GM12891 (cell line): ENCODE measurements around the gene RUNX1.

Experiments
- DNase-seq: peaks from one replicate; pipeline ENCODE4 v3.0.0; 2011; ENCODE audit warnings: low spot score; ENCODE audit not compliant: insufficient read length
- FAIRE-seq: peaks from 2 replicates; lab custom pipeline; 2011; peaks lifted over from hg19 to GRCh38; lab: Jason Lieb, UNC
- PAX5 ChIP-seq: IDR thresholded peaks from 2 replicates; pipeline ENCODE4 v1.6.1; 2011; ENCODE audit warnings: low read length, moderate library complexity, mild to moderate bottlenecking; ENCODE audit not compliant: insufficient read depth, severe bottlenecking
- POLR2A ChIP-seq: IDR thresholded peaks from 2 replicates; pipeline ENCODE4 v1.6.1; 2011; ENCODE audit warnings: low read depth, low read length, control low read depth
- POLR2AphosphoS5 ChIP-seq: IDR thresholded peaks from 2 replicates; pipeline ENCODE4 v1.6.1; 2011; ENCODE audit warnings: low read depth, low read length, control low read depth
- POU2F2 ChIP-seq: IDR thresholded peaks from 2 replicates; pipeline ENCODE4 v1.6.1; 2011; ENCODE audit warnings: low read depth, mild to moderate bottlenecking, control low read depth, low read length, moderate library complexity
- SPI1 ChIP-seq: IDR thresholded peaks from 2 replicates; pipeline ENCODE4 v1.6.1; 2011; ENCODE audit warnings: low read depth, low read length, control low read depth
- TAF1 ChIP-seq: IDR thresholded peaks from 2 replicates; pipeline ENCODE4 v1.6.1; 2011; ENCODE audit warnings: low read depth, low read length, control low read depth

RUNX1 gene

DNA sequence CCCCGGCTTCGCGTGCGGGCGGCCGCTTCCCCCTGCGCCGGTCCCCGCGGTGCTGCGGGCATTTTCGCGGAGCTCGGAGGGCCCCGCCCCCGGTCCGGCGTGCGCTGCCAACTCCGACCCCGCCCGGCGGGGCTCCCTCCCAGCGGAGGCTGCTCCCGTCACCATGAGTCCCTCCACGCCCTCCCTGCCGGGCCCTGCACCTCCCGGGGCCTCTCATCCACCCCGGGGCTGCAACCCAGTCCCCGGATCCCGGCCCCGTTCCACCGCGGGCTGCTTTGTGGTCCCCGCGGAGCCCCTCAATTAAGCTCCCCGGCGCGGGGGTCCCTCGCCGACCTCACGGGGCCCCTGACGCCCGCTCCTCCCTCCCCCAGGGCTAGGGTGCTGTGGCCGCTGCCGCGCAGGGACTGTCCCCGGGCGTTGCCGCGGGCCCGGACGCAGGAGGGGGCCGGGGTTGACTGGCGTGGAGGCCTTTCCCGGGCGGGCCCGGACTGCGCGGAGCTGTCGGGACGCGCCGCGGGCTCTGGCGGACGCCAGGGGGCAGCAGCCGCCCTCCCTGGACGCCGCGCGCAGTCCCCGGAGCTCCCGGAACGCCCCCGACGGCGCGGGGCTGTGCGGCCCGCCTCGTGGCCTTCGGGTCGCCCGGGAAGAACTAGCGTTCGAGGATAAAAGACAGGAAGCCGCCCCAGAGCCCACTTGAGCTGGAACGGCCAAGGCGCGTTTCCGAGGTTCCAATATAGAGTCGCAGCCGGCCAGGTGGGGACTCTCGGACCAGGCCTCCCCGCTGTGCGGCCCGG, 159.2 kb downstream of the RUNX1 start:
- TF ChIP-seq POLR2AphosphoS5, result no peak
- no peak for TF ChIP-seq POU2F2
- TF ChIP-seq TAF1, result no peak
- TF ChIP-seq PAX5, result peak; percentile 11
- TF ChIP-seq POLR2A, result 0 out of 2 replicates have a peak, but pooled peaks have one; percentile 42
- no peak for TF ChIP-seq SPI1
- DNase-seq (peak; percentile 76), FAIRE-seq (peak; percentile 89)

DNA sequence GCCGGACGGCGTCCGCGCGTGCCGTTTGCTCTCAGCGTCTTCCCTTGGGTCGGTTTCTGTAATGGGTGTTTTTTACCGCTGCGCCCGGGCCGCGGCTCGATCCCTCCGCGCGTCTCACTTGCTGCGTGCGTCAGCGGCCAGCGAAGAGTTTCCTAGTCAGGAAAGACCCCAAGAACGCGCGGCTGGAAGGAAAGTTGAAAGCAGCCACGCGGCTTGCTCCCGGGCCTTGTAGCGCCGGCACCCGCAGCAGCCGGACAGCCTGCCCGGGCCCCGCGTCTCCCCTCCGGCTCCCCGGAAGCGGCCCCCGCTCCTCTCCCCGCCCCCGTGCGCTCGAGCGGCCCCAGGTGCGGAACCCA, 159.8 kb downstream of the RUNX1 start:
- no peak for FAIRE-seq
- TF ChIP-seq POLR2AphosphoS5 (no peak), TAF1 (no peak), PAX5 (peak; percentile 34), SPI1 (no peak)
- DNase-seq, result no peak

DNA sequence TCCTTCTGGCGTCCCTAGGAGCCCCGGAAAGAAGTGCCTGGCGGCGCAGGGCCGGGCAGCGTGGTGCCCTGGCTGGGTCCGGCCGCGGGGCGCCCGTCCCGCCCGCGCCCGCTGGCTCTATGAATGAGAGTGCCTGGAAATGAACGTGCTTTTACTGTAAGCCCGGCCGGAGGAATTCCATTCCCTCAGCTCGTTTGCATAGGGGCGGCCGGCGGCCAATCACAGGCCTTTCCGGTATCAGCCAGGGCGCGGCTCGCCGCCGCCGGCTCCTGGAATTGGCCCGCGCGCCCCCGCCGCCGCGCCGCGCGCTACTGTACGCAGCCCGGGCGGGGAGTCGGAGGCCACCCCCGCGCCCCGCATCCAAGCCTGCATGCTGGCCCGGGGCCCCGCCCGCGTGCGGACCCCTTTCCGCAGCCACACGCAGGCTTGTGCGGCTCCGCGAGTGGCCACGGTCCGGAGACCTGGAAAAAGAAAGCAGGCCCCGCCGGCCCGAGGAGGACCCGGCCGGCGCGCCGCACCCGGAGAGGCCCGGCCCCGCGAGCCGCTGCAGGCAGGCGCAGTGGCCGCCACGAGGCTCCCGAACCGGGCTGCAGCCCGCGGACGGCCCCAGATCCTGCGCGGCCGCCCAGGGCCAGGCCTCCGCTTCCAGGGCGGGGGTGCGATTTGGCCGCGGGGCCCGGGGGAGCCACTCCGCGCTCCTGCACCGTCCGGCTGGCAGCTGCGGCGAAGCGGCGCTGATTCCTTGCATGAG, 160.4 kb downstream of the RUNX1 start:
- TF ChIP-seq POLR2AphosphoS5 (peak; percentile 83), TAF1 (peak; percentile 87), POLR2A (peak; percentile 87), POU2F2 (peak; percentile 92), PAX5 (no peak)
- FAIRE-seq (peak; percentile 87), DNase-seq (peak; percentile 70)

DNA sequence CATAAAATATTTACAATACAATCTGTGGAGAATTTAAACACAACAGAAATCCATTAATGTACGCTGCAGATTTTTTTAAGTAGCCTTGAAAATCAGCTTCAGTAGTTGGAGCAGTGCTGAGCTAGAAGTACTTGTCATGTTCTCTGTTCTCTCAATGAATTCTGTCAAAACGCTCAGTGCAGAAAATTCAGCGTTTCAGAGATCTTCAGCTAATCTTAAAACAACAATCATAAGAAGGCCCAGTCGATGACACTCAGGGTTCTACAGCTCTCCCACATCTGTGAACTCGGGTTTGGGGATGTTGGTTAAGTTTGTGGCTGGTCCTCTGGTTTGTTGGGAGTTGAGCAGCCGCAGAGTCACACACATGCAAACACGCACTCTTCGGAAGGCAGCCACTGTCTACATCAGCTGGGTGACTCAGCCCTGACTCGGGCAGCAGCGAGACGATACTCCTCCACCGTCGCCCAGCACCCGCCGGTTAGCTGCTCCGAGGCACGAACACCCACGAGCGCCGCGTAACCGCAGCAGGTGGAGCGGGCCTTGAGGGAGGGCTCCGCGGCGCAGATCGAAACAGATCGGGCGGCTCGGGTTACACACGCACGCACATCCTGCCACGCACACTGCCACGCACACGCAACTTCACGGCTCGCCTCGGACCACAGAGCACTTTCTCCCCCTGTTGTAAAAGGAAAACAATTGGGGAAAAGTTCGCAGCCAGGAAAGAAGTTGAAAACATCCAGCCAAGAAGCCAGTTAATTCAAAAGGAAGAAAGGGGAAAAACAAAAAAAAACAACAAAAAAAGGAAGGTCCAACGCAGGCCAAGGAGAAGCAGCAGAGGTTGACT, 161.2 kb downstream of the RUNX1 start:
- FAIRE-seq (peak; percentile 94), DNase-seq (peak; percentile 65)
- TF ChIP-seq POU2F2 (peak; percentile 93), TAF1 (0 out of 2 replicates have a peak, but pooled peaks have one; percentile 39), POLR2A (no peak; the same call in none of the 2 replicates), SPI1 (no peak), POLR2AphosphoS5 (peak; percentile 77), PAX5 (no peak)

DNA sequence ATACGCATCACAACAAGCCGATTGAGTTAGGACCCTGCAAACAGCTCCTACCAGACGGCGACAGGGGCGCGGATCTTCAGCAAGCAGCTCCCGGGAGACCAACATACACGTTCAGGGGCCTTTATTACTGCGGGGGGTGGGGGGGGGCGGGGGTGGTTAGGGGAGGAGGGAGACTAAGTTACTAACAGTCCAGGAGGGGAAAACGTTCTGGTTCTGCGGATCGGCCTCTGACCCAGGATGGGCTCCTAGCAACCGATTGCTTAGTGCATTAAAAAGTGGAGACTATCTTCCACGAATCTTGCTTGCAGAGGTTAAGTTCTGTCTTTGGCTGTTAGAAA, 162.0 kb downstream of the RUNX1 start:
- FAIRE-seq (no peak), DNase-seq (no peak)
- no peak for TF ChIP-seq TAF1
- TF ChIP-seq SPI1, result no peak
- TF ChIP-seq POLR2AphosphoS5, result no peak
- TF ChIP-seq POU2F2, result no peak
- TF ChIP-seq PAX5, result no peak
- TF ChIP-seq POLR2A, result no peak

DNA sequence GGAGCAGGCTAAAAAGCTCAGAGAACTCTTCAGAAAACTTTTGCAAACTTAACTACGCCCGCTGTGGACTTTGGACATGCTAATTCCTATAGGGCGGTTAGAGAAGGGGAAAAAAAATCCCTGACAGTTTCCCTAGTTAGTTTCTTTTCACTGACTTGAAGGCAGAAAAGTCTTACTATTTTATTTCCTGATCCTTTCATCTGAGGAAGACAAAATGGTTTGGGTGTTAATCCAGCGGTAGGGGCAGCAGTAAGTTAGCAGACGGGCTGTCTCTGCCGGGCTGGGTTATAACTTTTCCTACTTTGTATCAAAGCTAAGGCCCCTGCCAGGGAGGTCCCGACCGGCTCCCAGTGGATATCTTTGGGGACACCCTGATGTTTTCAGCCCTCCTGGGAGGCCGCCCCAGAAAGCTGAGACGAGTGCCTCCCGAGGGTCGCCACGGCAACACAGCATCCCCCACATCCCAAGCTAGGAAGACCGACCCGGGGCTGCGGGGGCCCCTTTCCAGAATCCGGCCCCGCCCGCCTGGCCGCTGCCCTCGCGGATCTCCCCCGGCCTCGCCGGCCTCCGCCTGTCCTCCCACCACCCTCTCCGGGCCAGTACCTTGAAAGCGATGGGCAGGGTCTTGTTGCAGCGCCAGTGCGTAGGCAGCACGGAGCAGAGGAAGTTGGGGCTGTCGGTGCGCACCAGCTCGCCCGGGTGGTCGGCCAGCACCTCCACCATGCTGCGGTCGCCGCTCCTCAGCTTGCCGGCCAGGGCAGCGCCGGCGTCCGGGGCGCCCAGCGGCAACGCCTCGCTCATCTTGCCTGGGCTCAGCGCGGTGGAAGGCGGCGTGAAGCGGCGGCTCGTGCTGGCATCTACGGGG, 162.6 kb downstream of the RUNX1 start:
- no peak for DNase-seq
- peak; percentile 65 for FAIRE-seq
- TF ChIP-seq POLR2A, result peak; percentile 33; the same call in 1 of the 2 replicates
- no peak for TF ChIP-seq POU2F2
- 0 out of 2 replicates have a peak, but pooled peaks have one; percentile 45 for TF ChIP-seq POLR2AphosphoS5
- no peak for TF ChIP-seq PAX5
- TF ChIP-seq SPI1, result no peak
- TF ChIP-seq TAF1, result no peak

DNA sequence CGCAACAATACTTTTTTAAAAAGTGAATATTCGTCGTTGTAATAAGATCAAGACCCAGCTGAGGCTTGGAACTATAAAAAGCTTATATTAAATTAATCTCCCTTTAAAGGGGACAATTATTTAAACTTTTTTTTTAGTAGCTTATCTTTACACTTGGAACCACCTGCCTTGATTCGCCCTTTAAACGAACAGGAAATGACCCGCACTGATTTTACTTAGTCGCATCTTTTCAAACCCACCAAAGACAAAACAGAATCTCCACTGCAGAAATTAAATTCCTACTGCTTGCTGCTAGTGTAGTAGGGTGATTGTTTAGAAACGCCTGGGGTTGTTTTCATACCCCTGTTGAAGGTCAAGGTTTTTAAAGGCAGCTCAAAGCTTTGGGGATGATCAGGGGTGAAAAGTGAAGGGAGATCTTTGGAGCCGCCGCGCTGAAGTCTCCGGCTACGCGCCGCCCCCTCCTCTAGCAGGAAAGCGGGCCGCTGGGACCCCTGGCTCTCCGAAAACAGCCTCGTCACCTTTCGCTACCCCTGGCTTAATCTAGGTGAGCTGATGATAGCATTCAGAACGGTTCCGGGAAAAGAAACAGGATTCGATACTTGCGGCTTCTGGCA, 163.4 kb downstream of the RUNX1 start:
- TF ChIP-seq PAX5 (no peak), TAF1 (no peak), POLR2AphosphoS5 (no peak), POLR2A (no peak), POU2F2 (no peak), SPI1 (no peak)
- FAIRE-seq (no peak), DNase-seq (no peak)

DNA sequence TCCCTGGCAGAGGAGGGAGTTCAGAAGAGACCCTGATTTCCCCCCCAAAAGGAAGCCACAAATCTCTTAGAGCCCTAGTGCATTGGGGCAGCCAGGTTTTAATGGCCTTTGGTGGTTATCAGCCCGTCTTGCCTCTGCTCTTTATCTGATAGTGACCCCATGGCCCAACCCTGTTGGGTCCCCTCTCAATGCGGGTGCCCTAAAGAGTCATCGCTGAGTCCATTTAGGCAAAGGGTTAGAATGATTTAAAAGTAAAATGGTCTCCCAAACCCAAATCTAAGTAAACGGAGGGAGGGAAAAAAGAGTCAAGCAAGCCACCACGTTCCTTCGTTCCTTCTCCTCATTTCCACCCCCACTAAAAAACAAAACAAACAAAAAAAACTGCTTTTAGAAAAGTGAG, 164.0 kb downstream of the RUNX1 start:
- no peak for TF ChIP-seq POU2F2
- no peak for TF ChIP-seq SPI1
- no peak for TF ChIP-seq TAF1
- no peak for TF ChIP-seq PAX5
- DNase-seq (no peak), FAIRE-seq (no peak)
